Transverse colon (tissue), 4 donors: ENCODE results near the gene PHF21A. TPM values are rescaled to one million over a fixed set of nuclear protein-coding genes. Genes with fewer than 3 reads are reported as not detected.

Source experiments
- DNase-seq: peaks from one replicate; pipeline ENCODE4 v3.0.0-alpha.2; 2019
- H3K27ac ChIP-seq, 4 donors: fragments of 200-600 bp; sonication (generic); 2 replicates each; pipeline ENCODE4 v1.5.1; 2016 to 2018; ENCODE audit warnings: inconsistent platforms in 4 of 4
- H3K27me3 ChIP-seq: fragments of 200-600 bp; sonication (generic); 2 replicates; pipeline ENCODE4 v1.5.1; 2017; ENCODE audit warnings: inconsistent platforms
- H3K36me3 ChIP-seq, 4 donors: fragments of 200-600 bp; sonication (generic); 2 replicates each; pipeline ENCODE4 v1.5.1; 2017 to 2019; ENCODE audit warnings: inconsistent platforms in 4 of 4
- H3K4me1 ChIP-seq, 4 donors: fragments of 200-600 bp; sonication (generic); 2 replicates each; pipeline ENCODE4 v1.5.1; 2017 to 2020; ENCODE audit warnings: inconsistent platforms in 4 of 4
- H3K4me3 ChIP-seq, 4 donors: fragments of 200-600 bp; sonication (generic); 1 replicate in 1 of 4; 2 replicates in 3 of 4; pipeline versions ENCODE4 v1.5.1 to v1.6.1; 2017 to 2019; ENCODE audit warnings: inconsistent platforms in 4 of 4
- H3K9me3 ChIP-seq, 2 donors: fragments of 200-600 bp; sonication (generic); 2 replicates each; pipeline ENCODE4 v1.5.1; 2017 to 2019; ENCODE audit warnings: inconsistent platforms in 2 of 2
- CTCF ChIP-seq, 5 experiments: fragments of 200-600 bp in 3 of 5; fragments of 450-650 bp in 2 of 5; sonication (generic) in 3 of 5; IDR thresholded peaks; 1 replicate in 2 of 5; 2 replicates in 3 of 5; pipeline ENCODE4 v1.5.1; 2016 to 2017; ENCODE audit warnings: antibody characterized with exemption in 5 of 5, inconsistent platforms in 3 of 5, mild to moderate bottlenecking in 2 of 5, moderate library complexity in 1 of 5
- EP300 ChIP-seq: sonication (generic); formaldehyde crosslinking; IDR thresholded peaks from one replicate; pipeline ENCODE4 v1.6.1; 2017; ENCODE audit warnings: antibody characterized with exemption, low read depth
- POLR2A ChIP-seq: fragments of 450-650 bp; IDR thresholded peaks from one replicate; pipeline ENCODE4 v1.6.1; 2016; ENCODE audit warnings: antibody characterized with exemption, mild to moderate bottlenecking, moderate library complexity
- POLR2AphosphoS5 ChIP-seq, 3 donors: sonication (generic); formaldehyde crosslinking; IDR thresholded peaks; one replicate each; pipeline ENCODE4 v1.6.1; 2016; ENCODE audit warnings: antibody characterized with exemption in 3 of 3
- WGBS, 2 donors: methylation state at CpG; one replicate each; pipeline ENCODE4 v1.1.5; 2018; ENCODE audit warnings: low coverage in 1 of 2; 5-methylcytosine and 5-hydroxymethylcytosine counted together
- in situ Hi-C, 4 donors: fragments of 200-750 bp; cut with MboI; loops; one replicate each; pipeline versions ENCODE4 v1.15.0 to v1.15.1; 2017; ENCODE audit warnings: low sequenced_read_pairs in 3 of 4, low pct_ligation_motif_present in 1 of 4, low pct_unique_long_range_greater_than_20kb in 1 of 4
- intact Hi-C: fragments of 100-400 bp; cut with DNase I; formaldehyde crosslinking; loops from one replicate; pipeline ENCODE4 v1.15.1; 2023; ENCODE audit warnings: low total_unique reads
- total RNA-seq, 4 donors: library from RNA; depleted of rRNA; stranded (reverse); fragments of >200 nt; gene quantifications; one replicate each; pipeline ENCODE4 v1.1.0, GENCODE V29; 2016

The PHF21A gene
- total RNA-seq, 4 donors from 2014 or later: 18.6 to 57.2 (median 40.2) TPM

GRCh38 chr11:45933131-45933831 is 188.0 kb downstream of the PHF21A start:
- H3K27ac ChIP-seq: no peak overlapping the region
- H3K9me3 ChIP-seq: no peaks in the 10 kb centered on the region
- DNase-seq: no peak
- intact Hi-C loops (no loop called here), in situ Hi-C loops (no loop called here)
- no peak overlapping the region for H3K4me3 ChIP-seq
- H3K27me3 ChIP-seq: no peaks in the 10 kb centered on the region
- WGBS, 2 donors: 72 to 77% methylated on average over 6 to 15 of the region's 15 CpGs
- TF ChIP-seq POLR2A: no peak
- no peak for TF ChIP-seq EP300
- no peak for TF ChIP-seq CTCF (IDR thresholded peaks at IDR 0.05)
- TF ChIP-seq POLR2AphosphoS5 (IDR thresholded peaks at IDR 0.05): no peak
- peaks cover 0 to 37% (median 15%) of the 10 kb centered on the region in 4 donors for H3K36me3 ChIP-seq
- peaks cover 7 to 14% (median 11%) of the 10 kb centered on the region in 4 donors for H3K4me1 ChIP-seq

GRCh38 chr11:45932217-45932616 is 189.0 kb downstream of the PHF21A start:
- H3K36me3 ChIP-seq: peaks cover 0 to 30% (median 15%) of the 10 kb centered on the region in 4 donors
- in situ Hi-C loops: no loop called here
- 95% methylated on average over 4 to 8 of the region's 8 CpGs for WGBS, 2 donors

GRCh38 chr11:45931739-45932138 is 189.5 kb downstream of the PHF21A start:
- WGBS, 2 donors: 93% methylated on average over 10 of the region's 10 CpGs; no CpG with 5 or more reads in 1 of the 2 donors
- H3K4me3 ChIP-seq: no peak overlapping the region
- intact Hi-C loops (no loop called here), in situ Hi-C loops (no loop called here)
- no peaks in the 10 kb centered on the region for H3K9me3 ChIP-seq
- H3K27me3 ChIP-seq: no peaks in the 10 kb centered on the region
- H3K4me1 ChIP-seq: peaks cover 7 to 14% (median 11%) of the 10 kb centered on the region in 4 donors
- H3K36me3 ChIP-seq: peaks cover 0 to 29% (median 13%) of the 10 kb centered on the region in 4 donors
- TF ChIP-seq CTCF (IDR thresholded peaks at IDR 0.05): no peak
- no peak for TF ChIP-seq POLR2A
- TF ChIP-seq POLR2AphosphoS5 (IDR thresholded peaks at IDR 0.05): no peak
- no peak for TF ChIP-seq EP300
- DNase-seq: no peak
- no peak overlapping the region for H3K27ac ChIP-seq

More at GRCh38 chr11:45932217-45932616, 189.0 kb downstream of the PHF21A start:
- Histone ChIP-seq H3K4me1 (peaks cover 7 to 14% (median 11%) of the 10 kb centered on the region in 4 donors), H3K27ac (no peak overlapping the region), H3K27me3 (no peaks in the 10 kb centered on the region), H3K9me3 (no peaks in the 10 kb centered on the region), H3K4me3 (no peak overlapping the region)
- intact Hi-C loops: no loop called here
- no peak for DNase-seq
- TF ChIP-seq POLR2AphosphoS5 (IDR thresholded peaks at IDR 0.05) (no peak), CTCF (IDR thresholded peaks at IDR 0.05) (no peak), POLR2A (no peak), EP300 (no peak)

- in situ Hi-C loops (no loop called here), intact Hi-C loops (no loop called here)
- Histone ChIP-seq H3K4me3 (no peak overlapping the region), H3K36me3 (peaks cover 0 to 26% (median 13%) of the 10 kb centered on the region in 4 donors), H3K27me3 (no peaks in the 10 kb centered on the region), H3K9me3 (no peaks in the 10 kb centered on the region), H3K27ac (no peak overlapping the region), H3K4me1 (peaks cover 7 to 14% (median 11%) of the 10 kb centered on the region in 4 donors)
- 88% methylated on average over 8 of the region's 8 CpGs; no CpG with 5 or more reads in 1 of the 2 donors for WGBS, 2 donors
- no peak for TF ChIP-seq POLR2AphosphoS5 (IDR thresholded peaks at IDR 0.05)
- TF ChIP-seq POLR2A: no peak
- TF ChIP-seq EP300: no peak
- TF ChIP-seq CTCF (IDR thresholded peaks at IDR 0.05): no peak
- no peak for DNase-seq
These were observed 190.2 kb downstream of the PHF21A start for GRCh38 chr11:45930951-45931570.
